Measurements from ENCODE around the gene CPLANE2.

The CPLANE2 gene

DNA sequence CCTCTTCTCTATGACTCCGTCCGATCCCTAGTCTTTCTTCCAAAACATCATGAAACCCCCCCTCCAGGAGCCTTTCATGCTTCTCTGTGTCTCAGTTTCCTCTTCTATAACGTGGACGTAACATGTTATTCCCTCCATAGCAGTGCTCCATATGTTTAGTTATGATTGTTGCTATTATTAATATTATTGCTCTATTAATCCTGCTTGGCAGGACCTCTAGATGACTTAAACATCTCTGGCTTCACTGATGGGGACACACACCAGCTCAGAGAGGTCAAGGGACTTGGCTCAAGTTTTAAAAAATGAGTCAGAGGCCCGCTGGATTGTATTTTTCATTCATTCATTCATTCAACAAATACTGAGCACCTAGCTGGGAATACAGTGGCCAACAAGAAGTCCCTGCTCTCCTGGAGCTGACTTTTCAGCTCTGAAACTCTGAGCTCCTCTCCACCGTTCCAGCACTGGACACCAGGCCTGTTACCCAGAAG is 404 bp upstream of the CPLANE2 start:
- DNase-seq (ENCODE audit: low read depth): peak; percentile 19
- TF ChIP-seq, protein P1, sequence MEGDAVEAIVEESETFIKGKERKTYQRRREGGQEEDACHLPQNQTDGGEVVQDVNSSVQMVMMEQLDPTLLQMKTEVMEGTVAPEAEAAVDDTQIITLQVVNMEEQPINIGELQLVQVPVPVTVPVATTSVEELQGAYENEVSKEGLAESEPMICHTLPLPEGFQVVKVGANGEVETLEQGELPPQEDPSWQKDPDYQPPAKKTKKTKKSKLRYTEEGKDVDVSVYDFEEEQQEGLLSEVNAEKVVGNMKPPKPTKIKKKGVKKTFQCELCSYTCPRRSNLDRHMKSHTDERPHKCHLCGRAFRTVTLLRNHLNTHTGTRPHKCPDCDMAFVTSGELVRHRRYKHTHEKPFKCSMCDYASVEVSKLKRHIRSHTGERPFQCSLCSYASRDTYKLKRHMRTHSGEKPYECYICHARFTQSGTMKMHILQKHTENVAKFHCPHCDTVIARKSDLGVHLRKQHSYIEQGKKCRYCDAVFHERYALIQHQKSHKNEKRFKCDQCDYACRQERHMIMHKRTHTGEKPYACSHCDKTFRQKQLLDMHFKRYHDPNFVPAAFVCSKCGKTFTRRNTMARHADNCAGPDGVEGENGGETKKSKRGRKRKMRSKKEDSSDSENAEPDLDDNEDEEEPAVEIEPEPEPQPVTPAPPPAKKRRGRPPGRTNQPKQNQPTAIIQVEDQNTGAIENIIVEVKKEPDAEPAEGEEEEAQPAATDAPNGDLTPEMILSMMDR (IDR thresholded peaks at IDR 0.05; ENCODE audit: control insufficient read depth, extremely low read depth, insufficient read depth): no peak
- peak overlapping the region; percentile 5 for H3K4me3 ChIP-seq (ENCODE audit: low read depth, low read length)

DNA sequence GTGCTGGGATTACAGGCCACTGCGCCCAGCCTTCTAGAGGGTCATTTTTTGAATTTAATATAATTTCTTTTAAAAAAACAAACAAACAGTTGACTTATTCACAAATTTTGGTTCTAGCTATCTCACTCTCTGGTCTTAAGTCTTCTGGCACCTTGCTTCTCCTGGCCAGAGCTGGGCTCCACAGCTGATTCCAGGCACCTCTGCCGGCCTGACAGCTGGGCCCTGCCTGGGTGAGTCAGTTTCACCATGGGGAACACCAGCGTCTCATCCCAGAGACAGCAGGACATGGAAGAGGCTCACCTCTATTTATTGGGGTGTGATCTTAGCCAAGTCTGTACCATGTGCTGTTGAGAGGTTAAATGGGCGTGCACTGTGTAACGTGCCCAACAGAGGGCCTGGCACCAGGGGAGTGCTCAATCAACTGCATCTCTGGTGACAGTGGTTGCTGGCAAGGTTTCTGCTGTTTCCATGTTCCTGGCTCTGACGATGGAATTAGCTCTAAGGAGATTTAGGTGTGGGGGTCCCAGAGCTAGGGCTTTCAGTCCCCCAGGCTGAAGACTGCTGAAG is 956 bp downstream of the CPLANE2 start:
- TF ChIP-seq, protein P1 (IDR thresholded peaks at IDR 0.05; ENCODE audit: control insufficient read depth, extremely low read depth, insufficient read depth): peak; percentile 34
- peak overlapping the region; percentile 69 for H3K4me3 ChIP-seq (ENCODE audit: low read depth, low read length)
- peak; percentile 48 for DNase-seq (ENCODE audit: low read depth)

DNA sequence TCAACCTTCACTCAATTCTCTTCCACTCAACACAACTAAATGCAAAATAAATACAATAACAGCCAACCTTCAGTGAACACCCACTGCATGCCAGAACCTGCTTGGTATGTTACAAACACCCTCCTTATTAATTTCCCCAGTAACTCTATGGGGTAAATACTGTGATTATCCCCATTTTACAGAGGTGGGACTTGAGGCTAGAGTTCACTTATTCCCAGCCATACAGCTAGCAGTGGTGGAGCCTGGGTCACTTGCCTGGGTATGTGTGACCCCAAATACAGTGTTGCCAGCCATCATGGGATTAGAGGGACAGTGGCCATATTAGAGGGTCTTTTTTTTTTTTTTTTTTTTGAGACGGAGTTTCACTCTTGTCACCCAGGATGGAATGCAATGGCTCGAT is 1.6 kb downstream of the CPLANE2 start:
- DNase-seq (ENCODE audit: low read depth): no peak
- no peak overlapping the region for H3K4me3 ChIP-seq (ENCODE audit: low read depth, low read length)
- TF ChIP-seq, protein P1 (IDR thresholded peaks at IDR 0.05; ENCODE audit: control insufficient read depth, extremely low read depth, insufficient read depth): no peak

DNA sequence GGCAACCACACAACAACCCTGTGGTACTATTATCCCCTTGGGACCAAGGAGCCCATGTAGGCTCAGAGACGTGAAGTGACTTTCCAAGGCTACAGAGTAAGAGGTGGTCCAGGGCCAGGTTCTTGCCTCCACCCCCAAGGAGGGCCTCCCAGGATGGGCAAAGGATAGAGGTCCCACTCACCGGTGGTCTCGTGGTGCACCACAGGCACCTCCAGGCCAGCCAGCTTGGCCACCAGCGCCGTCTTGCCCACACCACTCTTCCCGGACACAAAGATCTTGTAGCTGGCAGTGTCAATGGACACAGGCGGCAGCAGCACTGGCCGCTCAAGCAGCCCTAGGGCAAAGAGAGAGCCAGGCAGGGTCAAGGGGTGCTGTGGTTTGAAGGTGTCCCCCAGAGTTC is 3.6 kb downstream of the CPLANE2 start:
- no peak overlapping the region for H3K4me3 ChIP-seq (ENCODE audit: low read depth, low read length)
- no peak for DNase-seq (ENCODE audit: low read depth)
- TF ChIP-seq, protein P1 (IDR thresholded peaks at IDR 0.05; ENCODE audit: control insufficient read depth, extremely low read depth, insufficient read depth): no peak

DNA sequence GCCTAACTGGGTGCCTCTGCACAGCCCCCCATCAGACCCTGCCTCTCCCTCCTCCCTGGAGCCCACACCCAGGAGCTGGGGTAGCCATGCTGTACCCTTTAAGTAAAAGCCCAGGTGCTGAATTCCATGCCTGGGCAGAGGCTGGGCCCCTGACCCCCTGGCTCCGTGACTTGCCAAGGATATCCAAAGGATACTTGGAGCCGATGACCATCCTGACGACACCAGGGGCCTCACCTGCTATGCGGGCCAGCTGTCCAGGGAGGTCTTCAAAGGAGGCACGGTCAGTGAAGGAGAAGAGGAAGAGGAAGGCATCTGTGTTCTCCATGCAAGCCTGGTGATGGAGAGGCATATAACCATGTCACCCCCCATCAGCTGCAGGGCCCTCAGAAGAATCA is 4.7 kb downstream of the CPLANE2 start:
- TF ChIP-seq, protein P1 (IDR thresholded peaks at IDR 0.05; ENCODE audit: control insufficient read depth, extremely low read depth, insufficient read depth): no peak
- no peak overlapping the region for H3K4me3 ChIP-seq (ENCODE audit: low read depth, low read length)
- DNase-seq (ENCODE audit: low read depth): no peak

DNA sequence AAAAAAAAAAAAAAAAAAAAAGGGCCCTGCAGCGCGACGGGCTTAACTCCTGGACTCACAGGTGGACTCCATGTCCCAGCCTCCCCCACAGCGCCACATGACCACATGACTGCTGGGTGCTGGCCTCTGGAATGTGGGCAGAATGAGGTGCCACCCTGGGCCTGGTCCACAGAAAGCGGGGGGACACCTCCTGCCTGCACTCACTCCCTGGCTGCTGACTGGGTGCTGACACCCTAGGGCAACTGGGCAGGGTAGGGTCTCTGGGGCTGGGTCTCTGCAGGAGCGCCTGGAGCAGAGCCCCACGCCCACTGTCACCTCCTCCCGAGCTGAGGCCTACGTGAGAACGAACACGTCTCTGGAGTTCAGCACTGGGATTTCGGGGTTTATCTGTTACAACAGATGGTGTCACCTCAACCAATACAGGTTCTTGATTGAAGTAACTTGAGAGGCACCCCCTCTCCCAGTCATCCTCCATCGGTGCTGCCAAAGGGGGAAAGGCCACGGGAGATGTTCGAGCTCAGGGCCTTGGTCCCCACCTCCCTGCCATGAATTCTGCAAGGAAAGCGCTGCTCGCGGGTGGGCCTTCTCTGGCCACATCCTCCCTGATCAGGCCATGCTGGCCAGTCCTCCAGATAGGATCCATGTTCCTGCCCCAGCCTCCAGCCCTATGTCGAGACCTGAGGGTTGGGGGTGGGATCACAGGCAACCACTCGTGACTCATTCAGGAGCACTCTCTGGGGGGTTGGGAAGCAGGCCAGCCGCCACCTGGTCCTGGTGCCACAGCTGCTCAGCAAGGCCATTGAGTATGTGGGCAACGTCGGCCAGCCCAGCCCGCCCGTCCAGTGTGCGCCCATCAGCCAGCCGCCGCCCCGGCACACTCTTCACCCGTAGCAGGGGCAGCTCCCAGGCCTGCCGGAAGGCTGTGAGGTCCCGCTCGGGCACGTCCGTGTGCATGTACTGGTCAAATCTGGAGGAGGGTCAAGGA is 5.4 kb downstream of the CPLANE2 start:
- H3K4me3 ChIP-seq (ENCODE audit: low read depth, low read length): no peak overlapping the region
- DNase-seq (ENCODE audit: low read depth): no peak
- TF ChIP-seq, protein P1 (IDR thresholded peaks at IDR 0.05; ENCODE audit: control insufficient read depth, extremely low read depth, insufficient read depth): no peak

Measured in LNCaP clone FGC (cell line).